Testis (tissue), 2 donors: ENCODE data around the gene NXF2B.
A peak's percentile ranks its signal among the peaks of the same experiment; 100 is the strongest.

Experiments
- CTCF ChIP-seq, 3 experiments: fragments of 450-650 bp in 2 of 3; fragments of 200-600 bp in 1 of 3; sonication (generic) in 1 of 3; IDR thresholded peaks; one replicate each; pipeline ENCODE4 v1.5.1; 2016 to 2019; ENCODE audit warnings: antibody characterized with exemption in 3 of 3, mild to moderate bottlenecking in 2 of 3, moderate library complexity in 1 of 3
- POLR2A ChIP-seq: fragments of 450-650 bp; IDR thresholded peaks from one replicate; pipeline ENCODE4 v1.6.1; 2017; ENCODE audit warnings: antibody characterized with exemption, mild to moderate bottlenecking, moderate library complexity

- TF ChIP-seq POLR2A (no peak), CTCF (IDR thresholded peaks at IDR 0.05) (peak; percentile 43 to 67 (median 46))
Observed at GRCh38 chrX:102345916-102346315, 93.9 kb downstream of the NXF2B start.
